Vagina (tissue), 2 donors: ENCODE results near the gene CDKL5.

Experiments used
- POLR2AphosphoS5 ChIP-seq, 2 donors: sonication (generic); formaldehyde crosslinking; IDR thresholded peaks; one replicate each; pipeline ENCODE4 v1.9.0; 2017; ENCODE audit warnings: antibody characterized with exemption in 2 of 2, mild to moderate bottlenecking in 2 of 2, low read depth in 1 of 2; ENCODE audit not compliant: insufficient read depth in 1 of 2
- TF ChIP-seq, protein P1 (sequence below), 3 experiments: fragments of 450-650 bp in 2 of 3; fragments of 200-600 bp in 1 of 3; sonication (generic) in 1 of 3; IDR thresholded peaks; one replicate each; pipeline ENCODE4 v1.5.1; 2017 to 2019; ENCODE audit warnings: antibody characterized with exemption in 3 of 3, mild to moderate bottlenecking in 2 of 3, moderate library complexity in 2 of 3

DNA sequence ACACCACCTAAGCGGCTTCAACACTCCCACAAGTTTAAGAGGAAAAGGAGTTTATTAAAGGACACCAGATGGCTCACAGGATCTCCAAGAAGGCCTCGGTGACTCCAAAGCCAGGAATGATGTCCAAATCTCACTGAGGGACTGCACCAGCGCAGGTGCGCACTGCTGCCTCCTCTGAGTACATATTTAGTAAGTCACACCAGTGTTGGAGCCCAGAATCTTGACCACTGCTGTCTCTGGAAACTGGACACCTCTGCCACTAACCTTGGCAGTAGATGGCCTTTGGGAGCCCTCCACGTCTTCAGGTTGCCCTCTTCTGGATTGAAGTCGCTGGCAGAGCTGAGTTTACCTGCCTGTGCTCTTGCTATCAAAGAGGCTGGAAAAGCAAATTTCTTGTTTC is 256.6 kb downstream of the CDKL5 start:
- TF ChIP-seq POLR2AphosphoS5 (IDR thresholded peaks at IDR 0.05; ENCODE audit: insufficient read depth in 1 of 2, low read depth in 1 of 2), result no peak
- TF ChIP-seq, protein P1, sequence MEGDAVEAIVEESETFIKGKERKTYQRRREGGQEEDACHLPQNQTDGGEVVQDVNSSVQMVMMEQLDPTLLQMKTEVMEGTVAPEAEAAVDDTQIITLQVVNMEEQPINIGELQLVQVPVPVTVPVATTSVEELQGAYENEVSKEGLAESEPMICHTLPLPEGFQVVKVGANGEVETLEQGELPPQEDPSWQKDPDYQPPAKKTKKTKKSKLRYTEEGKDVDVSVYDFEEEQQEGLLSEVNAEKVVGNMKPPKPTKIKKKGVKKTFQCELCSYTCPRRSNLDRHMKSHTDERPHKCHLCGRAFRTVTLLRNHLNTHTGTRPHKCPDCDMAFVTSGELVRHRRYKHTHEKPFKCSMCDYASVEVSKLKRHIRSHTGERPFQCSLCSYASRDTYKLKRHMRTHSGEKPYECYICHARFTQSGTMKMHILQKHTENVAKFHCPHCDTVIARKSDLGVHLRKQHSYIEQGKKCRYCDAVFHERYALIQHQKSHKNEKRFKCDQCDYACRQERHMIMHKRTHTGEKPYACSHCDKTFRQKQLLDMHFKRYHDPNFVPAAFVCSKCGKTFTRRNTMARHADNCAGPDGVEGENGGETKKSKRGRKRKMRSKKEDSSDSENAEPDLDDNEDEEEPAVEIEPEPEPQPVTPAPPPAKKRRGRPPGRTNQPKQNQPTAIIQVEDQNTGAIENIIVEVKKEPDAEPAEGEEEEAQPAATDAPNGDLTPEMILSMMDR (IDR thresholded peaks at IDR 0.05), result no peak
